Activated CD4-positive, alpha-beta T cell treated with anti-CD3 and anti-CD28 coated beads for 1 hour (primary cell): ENCODE measurements around the gene KIAA1549.

ENCODE experiments used
- DNase-seq: peaks from one replicate; pipeline ENCODE4 v3.0.0-alpha.2; 2020

Gene KIAA1549

DNA sequence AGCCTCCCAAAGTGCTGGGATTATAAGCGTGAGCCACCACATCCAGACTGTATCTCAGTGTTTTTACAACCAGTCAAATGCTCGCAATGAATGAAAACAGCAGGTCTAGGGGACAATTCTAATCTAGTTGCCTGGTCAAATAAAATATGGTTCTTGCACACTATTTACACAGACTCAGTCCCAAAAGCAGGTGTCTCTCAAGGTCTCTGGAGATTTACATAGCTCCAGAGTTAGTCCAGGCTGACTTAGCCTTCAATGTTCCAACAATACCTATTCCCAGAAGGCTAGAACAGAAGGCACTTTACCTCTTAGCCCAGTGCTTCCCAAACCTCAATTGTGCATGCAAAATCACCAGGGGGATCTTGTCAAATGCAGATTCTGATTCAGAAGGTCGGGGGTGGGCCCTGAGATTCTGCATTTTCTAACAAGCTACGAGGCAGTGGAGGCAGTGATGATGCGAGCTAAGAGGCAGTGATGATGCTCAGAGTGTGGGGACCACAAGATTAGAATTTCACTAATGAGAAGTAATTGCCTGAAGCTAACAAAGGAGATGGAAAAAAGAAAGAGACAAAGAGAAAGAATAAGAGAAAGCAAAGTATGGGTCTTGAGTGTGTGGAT, 6.4 kb downstream of the KIAA1549 start:
- DNase-seq, result no peak

GRCh38 chr7:138974103-138974502, 7.1 kb downstream of the KIAA1549 start:
- DNase-seq, result no peak

- DNase-seq, result no peak
Measured at GRCh38 chr7:138970952-138971351, 10.2 kb downstream of the KIAA1549 start.

GRCh38 chr7:138970446-138970845, 10.7 kb downstream of the KIAA1549 start:
- no peak for DNase-seq

- no peak for DNase-seq
Measured at GRCh38 chr7:138967159-138967558, 14.0 kb downstream of the KIAA1549 start.

GRCh38 chr7:138964624-138965436, 16.4 kb downstream of the KIAA1549 start:
- no peak for DNase-seq

- no peak for DNase-seq
Measured at GRCh38 chr7:138963675-138964074, 17.5 kb downstream of the KIAA1549 start.

- no peak for DNase-seq
Measured at GRCh38 chr7:138962561-138963270, 18.5 kb downstream of the KIAA1549 start.

- DNase-seq, result no peak
Measured at GRCh38 chr7:138961159-138961558, 20.0 kb downstream of the KIAA1549 start.

DNA sequence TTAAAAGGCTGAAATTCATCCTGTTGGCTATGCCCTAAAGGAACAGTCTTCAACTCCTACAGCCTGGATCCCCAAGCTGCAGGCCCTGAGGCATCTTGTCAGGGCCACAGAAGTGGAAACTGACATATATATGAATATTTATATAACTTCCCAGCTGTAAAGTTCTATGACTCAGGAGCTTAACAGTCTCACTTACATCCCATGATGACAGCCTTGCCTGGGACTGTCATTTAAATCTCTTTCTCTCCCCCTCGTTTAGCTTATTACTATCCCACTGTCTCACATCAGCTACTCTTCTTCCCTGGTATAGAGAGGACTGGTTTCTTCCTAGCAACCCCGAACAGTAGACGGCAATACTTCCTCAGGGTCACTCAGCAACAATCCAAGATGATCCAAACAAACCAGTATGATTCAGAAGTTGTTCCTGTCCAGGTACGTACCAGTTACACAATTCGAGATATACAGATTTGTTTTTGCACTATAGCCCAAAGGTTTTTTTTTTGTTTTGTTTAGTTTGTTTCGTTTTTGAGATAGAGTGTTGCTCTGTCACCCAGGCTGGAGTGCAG, 22.7 kb downstream of the KIAA1549 start:
- no peak for DNase-seq

- no peak for DNase-seq
Measured at GRCh38 chr7:138957753-138958390, 23.3 kb downstream of the KIAA1549 start.

- DNase-seq, result no peak
Measured at GRCh38 chr7:138957217-138957616, 24.0 kb downstream of the KIAA1549 start.

DNA sequence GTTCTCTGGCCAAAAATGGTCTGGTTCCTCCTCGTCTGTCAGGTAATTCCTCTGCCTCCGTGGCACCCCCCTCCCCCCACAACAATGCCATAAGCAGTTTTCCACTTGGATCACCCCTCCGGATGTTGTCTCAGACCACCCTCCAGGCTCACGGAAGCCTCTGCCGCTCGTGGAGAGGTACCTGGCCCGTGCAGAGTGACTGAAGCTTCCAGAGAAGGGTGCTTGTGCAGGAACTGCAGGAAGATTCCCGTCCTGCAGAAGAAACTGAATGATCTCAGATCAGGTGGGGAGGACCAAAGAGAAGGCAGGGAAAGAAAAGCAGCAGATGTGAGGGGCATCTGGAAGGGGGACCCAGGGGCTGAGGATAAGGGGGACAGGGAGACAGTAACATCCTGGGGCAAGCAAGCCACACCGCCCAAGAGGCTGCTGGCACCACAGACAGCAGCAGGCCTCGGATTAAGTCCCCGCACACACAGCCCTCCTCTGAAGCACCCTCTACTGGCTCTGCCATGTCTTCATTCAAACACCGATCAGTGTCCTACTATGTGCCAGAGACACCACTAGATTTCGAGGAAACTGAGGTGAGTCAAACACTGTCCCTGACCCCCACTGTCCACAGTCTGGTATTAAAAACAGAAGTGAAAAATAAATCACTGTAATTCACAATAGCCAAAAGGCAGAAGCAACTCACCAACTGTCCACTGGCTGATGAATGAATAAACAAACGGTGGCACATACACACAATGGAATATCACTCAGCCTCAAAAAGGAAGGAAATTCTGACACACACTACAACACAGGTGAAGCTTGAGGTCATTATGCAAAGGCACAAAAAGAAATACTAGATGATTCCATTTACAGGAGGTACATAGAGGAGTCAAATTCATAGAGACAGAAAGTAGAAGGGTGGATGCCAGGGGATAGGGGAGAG, 26.4 kb downstream of the KIAA1549 start:
- DNase-seq, result no peak

DNA sequence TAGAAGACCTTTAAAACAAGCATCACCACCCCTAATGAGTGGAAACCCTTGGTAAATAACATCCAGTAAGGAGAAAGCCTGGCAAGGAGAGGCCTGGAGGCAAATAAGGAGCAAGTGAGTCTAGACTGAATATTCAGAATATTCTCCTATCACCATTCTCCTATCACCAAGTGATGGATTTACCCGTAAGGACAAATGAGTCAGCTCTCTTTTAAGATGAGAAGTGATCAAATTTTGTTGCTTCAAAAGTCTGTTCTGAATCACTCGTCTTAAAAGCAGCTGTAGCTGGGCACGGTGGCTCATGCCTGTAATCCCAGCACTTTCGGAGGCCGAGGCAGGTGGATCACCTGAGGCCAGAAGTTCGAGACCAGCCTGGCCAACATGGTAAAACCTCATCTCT, 28.4 kb downstream of the KIAA1549 start:
- DNase-seq, result no peak

DNA sequence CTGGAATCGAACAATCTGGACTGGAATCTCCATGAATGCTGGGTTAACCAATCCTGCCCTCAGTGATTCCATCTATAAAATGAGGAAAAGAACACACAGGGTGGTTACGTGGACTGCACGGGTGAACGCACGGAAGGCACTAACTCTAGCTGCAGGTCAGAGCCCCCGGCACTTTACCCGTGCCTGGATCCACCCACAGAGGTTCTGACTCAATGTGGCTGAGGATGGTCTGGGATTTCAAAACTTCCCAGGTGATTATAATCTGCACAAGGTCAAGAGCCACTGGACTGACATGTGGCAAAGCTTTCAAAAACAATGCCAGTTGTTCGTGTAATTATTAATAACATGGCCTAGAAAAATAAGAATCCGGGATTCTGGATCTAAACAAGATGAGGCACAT, 29.2 kb downstream of the KIAA1549 start:
- DNase-seq, result no peak

GRCh38 chr7:138949421-138950088, 31.6 kb downstream of the KIAA1549 start:
- no peak for DNase-seq

DNA sequence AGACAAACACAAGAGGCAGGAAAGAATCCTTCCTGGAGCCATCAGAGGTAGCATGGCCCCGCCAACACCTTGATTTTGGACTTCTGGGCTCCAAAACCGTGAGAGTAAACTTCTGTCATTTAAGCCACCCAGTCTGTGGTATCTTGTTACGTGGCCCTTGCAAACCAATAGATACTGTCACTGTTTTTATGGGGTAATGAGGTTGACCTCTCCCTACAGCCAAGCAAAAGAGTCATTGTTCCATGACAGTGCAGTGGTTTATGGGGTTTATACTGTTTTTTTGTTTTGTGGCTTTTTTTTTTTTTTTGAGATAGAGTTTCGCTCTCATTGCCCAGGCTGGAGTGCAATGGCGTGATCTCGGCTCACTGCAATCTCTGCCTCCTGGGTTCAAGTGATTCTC, 32.8 kb downstream of the KIAA1549 start:
- no peak for DNase-seq

DNA sequence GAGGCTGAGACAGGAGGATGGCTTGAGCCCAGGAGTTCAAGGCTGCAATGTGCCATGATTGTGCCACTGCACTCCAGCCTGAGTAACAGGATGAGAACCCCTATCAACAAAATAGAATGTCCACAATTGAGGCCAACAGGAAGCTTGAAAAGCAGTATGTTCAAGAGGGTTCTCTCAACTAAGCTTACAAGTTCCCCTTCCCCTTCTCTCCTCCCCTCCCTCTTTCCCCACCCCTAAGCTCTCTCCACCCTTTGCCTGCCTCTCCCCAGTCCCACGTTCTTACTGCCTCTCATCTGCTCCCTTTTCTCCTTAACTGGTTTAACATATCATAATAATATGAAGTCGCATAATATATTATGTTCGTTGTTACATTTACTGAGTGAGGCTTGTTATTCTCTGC, 35.4 kb downstream of the KIAA1549 start:
- no peak for DNase-seq

GRCh38 chr7:138945154-138945553, 36.0 kb downstream of the KIAA1549 start:
- no peak for DNase-seq

- no peak for DNase-seq
Measured at GRCh38 chr7:138944592-138944991, 36.6 kb downstream of the KIAA1549 start.

GRCh38 chr7:138943061-138943460, 38.1 kb downstream of the KIAA1549 start:
- DNase-seq, result no peak
